ENCODE data around the gene SYN1. TPM values are rescaled to one million over a fixed set of nuclear protein-coding genes. Genes with fewer than 3 reads are reported as not detected.

SYN1 gene
- total RNA-seq, 2 donors from 2014 or later: 0.14 to 4.1 TPM

DNA sequence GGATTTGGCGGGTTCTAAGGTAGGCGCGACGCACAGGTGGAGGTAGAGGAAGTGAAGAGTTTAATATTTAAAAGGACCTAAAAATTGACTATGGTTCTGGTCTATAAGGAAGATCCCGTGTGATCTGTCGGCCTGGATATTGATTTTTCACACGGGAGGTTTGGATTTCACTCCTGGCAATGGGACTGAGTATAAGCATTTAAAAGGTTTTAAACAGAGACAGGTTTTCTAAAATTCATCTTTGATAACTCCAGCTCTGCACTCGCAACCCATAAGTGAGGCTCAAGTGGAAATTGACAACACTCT, 39.7 kb upstream of the SYN1 start:
- TF ChIP-seq POLR2A (IDR thresholded peaks at IDR 0.05): no peak
- no peak for TF ChIP-seq POLR2AphosphoS5 (IDR thresholded peaks at IDR 0.05)
- TF ChIP-seq, protein P1, sequence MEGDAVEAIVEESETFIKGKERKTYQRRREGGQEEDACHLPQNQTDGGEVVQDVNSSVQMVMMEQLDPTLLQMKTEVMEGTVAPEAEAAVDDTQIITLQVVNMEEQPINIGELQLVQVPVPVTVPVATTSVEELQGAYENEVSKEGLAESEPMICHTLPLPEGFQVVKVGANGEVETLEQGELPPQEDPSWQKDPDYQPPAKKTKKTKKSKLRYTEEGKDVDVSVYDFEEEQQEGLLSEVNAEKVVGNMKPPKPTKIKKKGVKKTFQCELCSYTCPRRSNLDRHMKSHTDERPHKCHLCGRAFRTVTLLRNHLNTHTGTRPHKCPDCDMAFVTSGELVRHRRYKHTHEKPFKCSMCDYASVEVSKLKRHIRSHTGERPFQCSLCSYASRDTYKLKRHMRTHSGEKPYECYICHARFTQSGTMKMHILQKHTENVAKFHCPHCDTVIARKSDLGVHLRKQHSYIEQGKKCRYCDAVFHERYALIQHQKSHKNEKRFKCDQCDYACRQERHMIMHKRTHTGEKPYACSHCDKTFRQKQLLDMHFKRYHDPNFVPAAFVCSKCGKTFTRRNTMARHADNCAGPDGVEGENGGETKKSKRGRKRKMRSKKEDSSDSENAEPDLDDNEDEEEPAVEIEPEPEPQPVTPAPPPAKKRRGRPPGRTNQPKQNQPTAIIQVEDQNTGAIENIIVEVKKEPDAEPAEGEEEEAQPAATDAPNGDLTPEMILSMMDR (IDR thresholded peaks at IDR 0.05): no peak
- Histone ChIP-seq H3K27ac (peak overlapping the region; percentile 90 to 91), H3K4me1 (replicated peaks) (no peaks in the 10 kb centered on the region), H3K27me3 (replicated peaks; ENCODE audit: insufficient read depth) (no peaks in the 10 kb centered on the region), H3K9me3 (no peaks in the 10 kb centered on the region), H3K36me3 (no peaks in the 10 kb centered on the region), H3K4me3 (peak overlapping the region; percentile 48 to 53)
- intact Hi-C loops (cut with DNase I): no loop called here
- 25% methylated on average over 8 of the region's 8 CpGs for WGBS
- DNase-seq (ENCODE audit: low spot score): no peak

DNA sequence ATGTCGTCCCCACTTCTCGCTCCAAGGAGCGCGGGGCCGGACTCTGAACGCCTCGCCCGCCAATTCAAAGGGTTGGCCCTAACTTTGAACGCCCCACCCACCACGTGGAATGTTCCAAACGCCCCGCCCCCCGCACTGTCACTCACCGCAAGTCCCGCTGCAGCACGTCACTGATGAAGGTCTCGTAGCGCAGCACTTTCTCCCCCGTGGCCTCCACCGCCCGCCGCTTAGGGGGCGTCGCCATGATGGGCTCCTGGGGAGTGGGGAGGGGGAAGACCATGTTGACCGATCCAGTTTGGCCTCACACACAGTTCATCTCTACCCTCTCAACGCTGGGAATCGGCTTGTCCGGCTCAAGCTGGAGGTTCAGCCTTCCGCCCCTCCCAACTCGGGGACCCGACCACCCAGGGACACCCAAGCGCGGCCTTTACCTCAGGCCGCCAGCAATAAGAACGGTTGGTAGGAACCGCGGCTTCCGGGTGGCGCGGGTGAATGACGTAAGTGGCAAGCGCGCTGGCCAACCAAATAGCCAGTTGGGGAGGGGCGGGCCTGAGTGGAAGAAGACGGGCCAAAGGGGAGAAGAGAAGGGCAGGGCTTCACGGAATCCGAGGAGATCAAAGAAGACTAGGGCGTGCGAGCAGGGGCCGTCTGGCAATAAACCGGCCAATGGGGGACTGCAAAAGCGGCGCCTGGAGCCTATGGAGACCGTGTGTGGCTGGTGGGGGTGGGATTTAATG, 39.2 kb upstream of the SYN1 start, which contains the start of gene UXT:
UXT (minus strand) TSS at position 497 of the 737 bp plus-strand sequence; CDS start at position 244, 253 bp downstream.
- no peaks in the 10 kb centered on the region for H3K36me3 ChIP-seq
- TF ChIP-seq POLR2A (IDR thresholded peaks at IDR 0.05) (no peak), POLR2AphosphoS5 (IDR thresholded peaks at IDR 0.05) (peak; percentile 83)
- TF ChIP-seq, protein P1 (IDR thresholded peaks at IDR 0.05): no peak
- no peaks in the 10 kb centered on the region for H3K4me1 ChIP-seq (replicated peaks)
- no peaks in the 10 kb centered on the region for H3K9me3 ChIP-seq
- WGBS: under 1% methylated on average over 53 of the region's 54 CpGs
- intact Hi-C loops (cut with DNase I): no loop called here
- peak; percentile 87 for DNase-seq (ENCODE audit: low spot score)
- peak within 1 kb of the TSS; percentile 48 to 53 for H3K4me3 ChIP-seq
- H3K27me3 ChIP-seq (replicated peaks; ENCODE audit: insufficient read depth): no peaks in the 10 kb centered on the region
- H3K27ac ChIP-seq: peak within 1 kb of the TSS; percentile 90 to 91

DNA sequence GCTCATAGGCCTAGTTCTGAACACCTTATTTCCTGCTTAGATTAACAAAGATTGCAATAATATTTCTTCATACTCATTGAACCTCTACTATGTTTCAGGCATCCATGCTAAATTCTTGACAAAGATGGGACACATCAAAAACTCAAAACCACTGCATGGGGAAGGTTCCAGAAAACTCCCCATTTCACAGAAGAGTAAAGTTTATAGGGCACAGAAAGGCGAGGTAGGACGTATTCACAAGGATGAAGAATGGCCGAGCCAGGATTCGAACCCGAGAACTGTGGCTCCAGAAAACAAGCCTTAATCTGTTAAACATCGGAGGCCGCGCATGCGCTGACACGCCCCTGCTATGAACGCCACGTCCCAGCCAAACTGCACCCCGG, 38.6 kb upstream of the SYN1 start:
- WGBS: 0% methylated on average over 13 of the region's 13 CpGs
- Histone ChIP-seq H3K36me3 (no peaks in the 10 kb centered on the region), H3K9me3 (no peaks in the 10 kb centered on the region), H3K27ac (peak overlapping the region; percentile 90 to 91), H3K4me1 (replicated peaks) (no peaks in the 10 kb centered on the region), H3K27me3 (replicated peaks; ENCODE audit: insufficient read depth) (no peaks in the 10 kb centered on the region), H3K4me3 (peak overlapping the region; percentile 48 to 53)
- intact Hi-C loops (cut with DNase I): no loop called here
- TF ChIP-seq, protein P1 (IDR thresholded peaks at IDR 0.05): no peak
- peak; percentile 40 for TF ChIP-seq POLR2AphosphoS5 (IDR thresholded peaks at IDR 0.05)
- TF ChIP-seq POLR2A (IDR thresholded peaks at IDR 0.05): no peak
- no peak for DNase-seq (ENCODE audit: low spot score)

DNA sequence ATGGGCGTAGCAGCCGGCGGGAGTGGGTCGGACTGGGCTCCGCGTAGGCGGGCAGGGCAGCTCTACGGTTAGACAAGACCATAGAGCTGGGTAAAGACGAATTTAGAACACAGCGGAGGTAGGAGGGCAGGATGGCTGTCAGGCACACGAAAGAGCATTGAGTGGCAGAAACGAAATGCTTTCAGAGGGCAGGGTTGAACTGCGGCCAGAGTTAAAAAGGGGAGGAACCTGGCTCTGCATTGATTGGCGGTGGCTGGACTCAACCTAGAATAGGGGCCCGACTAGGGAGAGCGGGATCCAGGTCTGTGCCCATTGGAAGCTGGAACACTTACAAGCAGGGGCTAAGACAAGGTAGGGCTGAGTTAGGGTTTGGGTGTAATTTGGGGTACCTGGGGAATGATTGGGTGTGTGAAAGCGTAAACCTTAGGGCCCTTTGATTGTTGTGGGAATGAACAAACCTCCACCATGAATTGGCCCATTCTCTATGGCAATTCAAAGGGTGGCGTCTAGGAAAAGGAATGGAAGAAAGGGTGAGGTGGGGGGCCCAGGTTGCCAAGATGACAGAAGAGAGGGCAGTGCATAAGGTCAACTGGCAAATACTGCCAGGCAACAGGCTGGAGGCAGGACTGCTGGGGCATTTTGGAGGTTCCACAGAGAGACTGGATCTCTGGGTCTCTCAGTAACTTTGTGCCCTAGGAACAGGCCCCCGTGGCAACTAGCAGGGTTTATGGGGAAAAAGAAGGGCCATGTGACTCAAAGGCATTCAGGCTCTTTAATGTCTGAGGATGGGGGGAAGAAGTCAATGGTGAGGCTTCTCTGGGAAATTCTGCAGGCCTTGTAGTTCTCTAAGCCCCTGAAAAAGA, 31.6 kb upstream of the SYN1 start:
- no peak for DNase-seq (ENCODE audit: low spot score)
- TF ChIP-seq POLR2A (IDR thresholded peaks at IDR 0.05): peak; percentile 23
- TF ChIP-seq, protein P1 (IDR thresholded peaks at IDR 0.05): no peak
- intact Hi-C loops (cut with DNase I): loop anchor here (5.0 kb wide), 1 partner anchor 109 kb away; no protein-coding TSS in a partner anchor
- Histone ChIP-seq H3K27ac (peak overlapping the region; percentile 70 to 81), H3K4me3 (peak overlapping the region; percentile 17 to 27), H3K9me3 (no peaks in the 10 kb centered on the region), H3K4me1 (replicated peaks) (no peaks in the 10 kb centered on the region), H3K36me3 (no peaks in the 10 kb centered on the region), H3K27me3 (replicated peaks; ENCODE audit: insufficient read depth) (no peaks in the 10 kb centered on the region)
- 11% methylated on average over 17 of the region's 19 CpGs for WGBS
